Measurements from ENCODE around the gene BCAS3.
"Not testable (repeated sequence)": the region's sequence is repeated elsewhere in the genome, so short reads cannot be mapped to it uniquely, and the experiment has no call there.

The BCAS3 gene

GRCh38 chr17:61354895-61355874 is 677.5 kb downstream of the BCAS3 start:
- DNase-seq (ENCODE audit: low spot score): no peak
- no peak for TF ChIP-seq CTCF (IDR thresholded peaks at IDR 0.05; ENCODE audit: extremely low read depth, missing control alignments)

DNA sequence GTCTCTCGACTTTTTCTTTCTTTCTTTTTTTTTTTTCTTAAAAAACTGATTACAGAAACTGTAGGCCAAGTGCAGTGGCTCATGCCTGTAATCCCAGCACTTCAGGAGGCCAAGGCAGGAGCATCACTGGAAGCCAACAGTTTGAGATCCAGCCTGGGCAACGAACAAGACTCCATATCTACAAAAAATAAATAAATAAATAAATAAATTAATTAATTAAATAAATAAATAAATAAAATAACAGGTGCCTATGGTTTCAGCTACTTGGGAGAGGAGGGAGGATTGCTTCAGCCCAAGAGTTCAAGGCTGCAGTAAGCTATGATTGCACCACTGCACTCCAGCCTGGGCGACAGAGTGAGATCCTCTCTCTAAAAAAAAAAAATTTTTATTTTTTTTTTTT is 679.4 kb downstream of the BCAS3 start:
- not testable (repeated sequence) for DNase-seq (ENCODE audit: low spot score)

DNA sequence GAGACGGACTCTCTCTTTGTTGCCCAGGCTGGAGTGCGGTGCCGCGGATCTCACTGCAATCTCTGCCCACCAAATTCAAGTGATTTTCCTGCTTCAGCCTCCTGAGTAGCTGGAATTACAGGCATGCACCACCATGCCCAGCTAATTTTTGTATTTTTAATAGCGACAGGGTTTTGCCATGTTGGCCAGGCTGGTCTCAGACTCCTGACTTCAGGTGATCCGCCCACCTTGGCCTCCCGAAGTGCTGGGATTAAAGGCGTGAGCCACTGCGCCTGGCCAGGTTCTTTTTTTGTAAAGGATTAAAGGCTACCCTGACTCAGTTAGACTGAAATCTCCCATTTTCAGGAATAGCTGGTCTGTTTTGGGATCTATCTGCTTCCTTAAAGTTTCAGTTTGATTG is 681.9 kb downstream of the BCAS3 start:
- not testable (repeated sequence) for DNase-seq (ENCODE audit: low spot score)

DNA sequence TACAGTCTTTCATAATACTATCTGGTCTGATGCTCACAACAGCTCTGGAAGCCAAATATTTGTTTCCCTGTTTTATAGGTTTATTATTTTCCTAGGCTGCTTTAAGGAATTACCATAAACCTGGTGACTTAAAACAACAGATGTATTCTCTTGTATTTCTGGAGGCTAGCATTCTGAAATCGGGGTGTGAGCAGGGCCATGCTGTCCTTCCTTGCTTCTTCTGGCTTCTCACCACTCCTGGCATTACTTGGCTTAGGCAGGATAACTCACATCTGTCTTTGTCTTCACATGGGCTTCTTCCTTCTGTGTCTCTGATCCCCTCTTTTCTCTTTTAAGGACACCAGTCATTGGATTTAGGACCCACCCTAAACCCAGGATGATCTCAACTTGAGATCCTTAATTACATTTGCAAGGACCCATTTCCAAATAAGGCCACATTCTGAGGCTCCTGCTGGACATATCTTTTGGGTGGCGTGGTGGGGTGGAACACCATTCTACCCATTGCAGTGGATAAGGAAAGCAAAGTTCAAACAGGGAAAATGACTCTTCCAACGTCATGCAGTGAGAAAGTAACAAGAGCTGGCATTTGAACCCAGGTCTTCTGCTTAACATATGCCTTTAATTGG is 682.8 kb downstream of the BCAS3 start:
- no peak for TF ChIP-seq CTCF (IDR thresholded peaks at IDR 0.05; ENCODE audit: extremely low read depth, missing control alignments)
- DNase-seq (ENCODE audit: low spot score): no peak

- no peak for DNase-seq (ENCODE audit: low spot score)
These were observed 683.4 kb downstream of the BCAS3 start for GRCh38 chr17:61361084-61361483.

GRCh38 chr17:61362396-61362795 is 684.7 kb downstream of the BCAS3 start:
- DNase-seq (ENCODE audit: low spot score): no peak
- TF ChIP-seq CTCF (IDR thresholded peaks at IDR 0.05; ENCODE audit: extremely low read depth, missing control alignments): no peak

More at GRCh38 chr17:61361084-61361483, 683.4 kb downstream of the BCAS3 start:
- no peak for TF ChIP-seq CTCF (IDR thresholded peaks at IDR 0.05; ENCODE audit: extremely low read depth, missing control alignments)

GRCh38 chr17:61362852-61363600 is 685.4 kb downstream of the BCAS3 start:
- TF ChIP-seq CTCF (IDR thresholded peaks at IDR 0.05; ENCODE audit: extremely low read depth, missing control alignments): no peak
- DNase-seq (ENCODE audit: low spot score): no peak

Measured in GM20000 (cell line).